GM12878 (cell line): ENCODE measurements around the gene PKHD1. TPM values are rescaled to one million over a fixed set of nuclear protein-coding genes. Genes with fewer than 3 reads are reported as not detected.

Experiments used
- ATAC-seq: fragments of 200-7000 bp; cut with Tn5 transposase; 3 replicates; pipeline ENCODE4 v1.9.1; 2020; ENCODE audit warnings: mild to moderate bottlenecking, moderate library complexity
- BruUV-seq: library from RNA; stranded (reverse); fragments of 400-500 nt; replicated peaks from 2 replicates; lab custom pipeline; 2021; lab: Mats Ljungman, UMichigan
- CTCF ChIA-PET: fragments of 300-600 bp; sonication (Branson Sonifier 250); formaldehyde crosslinking; extraction: SDS; loops from one replicate; lab custom pipeline; 2021; ENCODE audit warnings: inconsistent platforms; lab: Yijun Ruan, JAX
- POLR2A ChIA-PET: fragments of 350-600 bp; formaldehyde crosslinking; extraction: SDS; loops from one replicate; lab custom pipeline; 2021; ENCODE audit warnings: inconsistent platforms; lab: Charles Lee
- RAD21 ChIA-PET: fragments of 300-600 bp; sonication (Branson Sonifier 250); formaldehyde crosslinking; loops from one replicate; lab custom pipeline; 2023; ENCODE audit warnings: antibody characterized with exemption; ENCODE audit not compliant: unreplicated experiment; lab: Charles Lee
- SMC1A ChIA-PET: fragments of 300-600 bp; sonication (Branson Sonifier 250); formaldehyde crosslinking; loops from one replicate; lab custom pipeline; 2023; ENCODE audit not compliant: unreplicated experiment, uncharacterized antibody; lab: Charles Lee
- DNase-seq: peaks from one replicate; pipeline ENCODE4 v3.0.0-alpha.2; 2011; ENCODE audit warnings: low read depth, low spot score
- FAIRE-seq: peaks from 3 replicates; lab custom pipeline; 2011; peaks lifted over from hg19 to GRCh38; lab: Jason Lieb, UNC
- H2AFZ ChIP-seq: 2 replicates; pipeline ENCODE4 v1.6.0; 2011; ENCODE audit warnings: low read depth, low read length, control low read depth; ENCODE audit not compliant: control insufficient read depth
- H3K27ac ChIP-seq: 2 replicates; pipeline ENCODE4 v1.5.1; 2011; ENCODE audit warnings: control low read depth; ENCODE audit not compliant: control insufficient read depth, insufficient read depth
- H3K27me3 ChIP-seq, 2 experiments: replicated peaks in 1 of 2; 2 replicates each; pipeline versions ENCODE4 v1.6.0 to v1.6.1; 2011; ENCODE audit warnings: low read length in 1 of 2; ENCODE audit not compliant: control insufficient read depth in 2 of 2, insufficient read depth in 2 of 2
- H3K36me3 ChIP-seq, 2 experiments: 2 replicates each; pipeline ENCODE4 v1.5.1; 2011; ENCODE audit warnings: low read length in 1 of 2; ENCODE audit not compliant: control insufficient read depth in 2 of 2, insufficient read depth in 2 of 2
- H3K4me1 ChIP-seq: 2 replicates; pipeline ENCODE4 v1.6.1; 2011; ENCODE audit warnings: mild to moderate bottlenecking, low read length, moderate library complexity, mixed read lengths; ENCODE audit not compliant: control insufficient read depth, insufficient read depth
- H3K4me2 ChIP-seq: 2 replicates; pipeline ENCODE4 v1.6.0; 2011; ENCODE audit warnings: control low read depth; ENCODE audit not compliant: control insufficient read depth, insufficient read depth
- H3K4me3 ChIP-seq: fragments of 200-600 bp; sonication (generic); 2 replicates; pipeline ENCODE4 v1.5.1; 2016
- H3K79me2 ChIP-seq: 2 replicates; pipeline ENCODE4 v1.6.0; 2011; ENCODE audit warnings: low read length; ENCODE audit not compliant: control insufficient read depth, insufficient read depth
- H3K9ac ChIP-seq: 2 replicates; pipeline ENCODE4 v1.8.0; 2011; ENCODE audit warnings: low read length, control low read depth, mixed read lengths; ENCODE audit not compliant: control insufficient read depth, insufficient read depth
- H3K9me3 ChIP-seq: replicated peaks from 3 replicates; pipeline ENCODE4 v1.5.1; 2011; ENCODE audit warnings: mild to moderate bottlenecking, low read length; ENCODE audit not compliant: control insufficient read depth, insufficient read depth
- H4K20me1 ChIP-seq: 2 replicates; pipeline ENCODE4 v1.6.0; 2011; ENCODE audit not compliant: control insufficient read depth, insufficient read depth
- BRCA1 ChIP-seq: IDR thresholded peaks from 2 replicates; pipeline ENCODE4 v1.6.1; 2011; ENCODE audit warnings: low read depth, low read length, improper control_type of control experiment
- CREM ChIP-seq: IDR thresholded peaks from 2 replicates; pipeline ENCODE4 v1.6.1; 2014; ENCODE audit warnings: antibody characterized with exemption, low read depth
- ESRRA ChIP-seq: IDR thresholded peaks from 2 replicates; pipeline ENCODE4 v1.6.1; 2012; ENCODE audit warnings: mild to moderate bottlenecking, low read length, improper control_type of control experiment
- IKZF2 ChIP-seq, 2 experiments: fragments of 450-650 bp; IDR thresholded peaks; 2 replicates each; pipeline ENCODE4 v1.6.1; 2017; ENCODE audit warnings: mild to moderate bottlenecking in 2 of 2, moderate library complexity in 2 of 2
- MTA2 ChIP-seq: fragments of 450-650 bp; IDR thresholded peaks from 2 replicates; pipeline ENCODE4 v1.6.1; 2016; ENCODE audit warnings: low read depth, mild to moderate bottlenecking, moderate library complexity
- RAD51 ChIP-seq: fragments of 450-650 bp; IDR thresholded peaks from 2 replicates; pipeline ENCODE4 v1.6.1; 2016; ENCODE audit warnings: moderate library complexity, mild to moderate bottlenecking, inconsistent platforms
- SIX5 ChIP-seq: IDR thresholded peaks from 2 replicates; pipeline ENCODE4 v1.6.1; 2011; ENCODE audit warnings: mild to moderate bottlenecking, low read depth, low read length, moderate library complexity; ENCODE audit not compliant: severe bottlenecking
- SREBF2 ChIP-seq: IDR thresholded peaks from 2 replicates; pipeline ENCODE4 v1.6.1; 2012; ENCODE audit warnings: mild to moderate bottlenecking, low read length
- SRF ChIP-seq, 2 experiments: IDR thresholded peaks; 2 replicates each; pipeline ENCODE4 v1.6.1; 2011; ENCODE audit warnings: low read depth in 2 of 2, low read length in 2 of 2, mild to moderate bottlenecking in 1 of 2, moderate library complexity in 1 of 2
- TARDBP ChIP-seq: IDR thresholded peaks from 2 replicates; pipeline ENCODE4 v1.6.1; 2016; ENCODE audit warnings: borderline replicate concordance
- ZBED1 ChIP-seq: IDR thresholded peaks from 2 replicates; pipeline ENCODE4 v1.6.1; 2016; ENCODE audit warnings: borderline replicate concordance
- WGBS: methylation state at CpG from one replicate; pipeline ENCODE4 v1.1.6; 2016; ENCODE audit warnings: low lambda C conversion rate; ENCODE audit not compliant: insufficient replicate concordance, insufficient coverage; ENCODE audit errors: missing lambda C conversion rate; 5-methylcytosine and 5-hydroxymethylcytosine counted together
- in situ Hi-C: fragments of 300-500 bp; cut with MboI; formaldehyde crosslinking; loops from 9 replicates; pipeline ENCODE4 v1.14.3; 2018; ENCODE audit warnings: mixed read lengths
- intact Hi-C: fragments of 100-400 bp; cut with micrococcal nuclease; formaldehyde crosslinking; loops from one replicate; pipeline ENCODE4 v1.14.2; 2022; ENCODE audit not compliant: unreplicated experiment
- polyA plus RNA-seq, 11 experiments: library from polyadenylated mRNA; depleted of rRNA in 4 of 11; unstranded in 6 of 11; stranded (reverse) in 5 of 11; fragments of >200 nt; fragmentation: Nextera tagmentation in 4 of 11; fragmentation: Illumina TruSeq in 1 of 11; extraction: Ambion mirVana in 4 of 11; extraction: Trizol in 1 of 11; gene quantifications; 1 replicate in 1 of 11; 2 replicates in 10 of 11; pipeline versions ENCODE4 v1.2.1 to v1.2.3, GENCODE V29; 2011 to 2016; ENCODE audit warnings: inconsistent platforms in 2 of 11, missing spikeins in 2 of 11, low read depth in 1 of 11
- total RNA-seq, 4 experiments: library from RNA; depleted of rRNA in 3 of 4; stranded (reverse); fragments of >200 nt in 3 of 4; fragmentation: Illumina TruSeq in 1 of 4; extraction: Trizol in 1 of 4; gene quantifications; 2 replicates each; pipeline versions ENCODE4 v1.2.1 to v1.2.3, GENCODE V29; 2013 to 2021
- TF ChIP-seq, protein P1 (sequence below): fragments of 450-650 bp; formaldehyde crosslinking; IDR thresholded peaks from 2 replicates; pipeline ENCODE4 v1.4.0; 2022; ENCODE audit warnings: mild to moderate bottlenecking, moderate library complexity
- TF ChIP-seq, protein P2 (sequence below): IDR thresholded peaks from 2 replicates; pipeline ENCODE4 v1.6.1; 2012; ENCODE audit warnings: mild to moderate bottlenecking, low read depth, low read length
- TF ChIP-seq, protein P3 (sequence below): IDR thresholded peaks from 2 replicates; pipeline ENCODE4 v1.6.1; 2012; ENCODE audit warnings: low read depth, low read length, improper control_type of control experiment
- TF ChIP-seq, protein P4 (sequence below): fragments of 450-650 bp; IDR thresholded peaks from 2 replicates; pipeline ENCODE4 v1.6.1; 2017; ENCODE audit warnings: borderline replicate concordance

PKHD1 gene
- total and polyA plus RNA-seq, 10 of the 15 experiments (the other 5 are each of a cell fraction or from before 2014, with no cell fraction given), result under 0.01 to 0.90 (median 0.02) TPM; not detected in 1

DNA sequence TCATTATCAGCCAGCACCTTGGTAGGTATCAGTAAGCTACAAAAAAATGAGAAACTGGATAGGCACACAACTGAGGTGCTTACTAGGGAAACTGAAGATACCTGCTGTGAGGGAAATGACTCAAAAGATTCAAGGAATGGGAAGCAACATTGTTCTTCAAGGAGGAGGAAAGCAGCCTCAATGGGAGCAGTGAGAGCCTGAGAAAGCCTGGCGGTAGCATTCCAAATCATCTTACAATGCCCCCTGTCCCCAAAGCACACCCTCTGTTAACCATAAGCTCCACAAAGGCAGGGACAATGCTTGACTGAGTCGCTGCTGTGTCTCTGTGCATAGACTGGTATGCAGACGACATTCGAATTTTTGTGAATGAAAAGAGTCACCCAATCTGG, 10.6 kb downstream of the PKHD1 start (continued):
- TF ChIP-seq BRCA1 (no peak), ZBED1 (no peak), SREBF2 (no peak), IKZF2 (IDR thresholded peaks at IDR 0.05) (no peak)

DNA sequence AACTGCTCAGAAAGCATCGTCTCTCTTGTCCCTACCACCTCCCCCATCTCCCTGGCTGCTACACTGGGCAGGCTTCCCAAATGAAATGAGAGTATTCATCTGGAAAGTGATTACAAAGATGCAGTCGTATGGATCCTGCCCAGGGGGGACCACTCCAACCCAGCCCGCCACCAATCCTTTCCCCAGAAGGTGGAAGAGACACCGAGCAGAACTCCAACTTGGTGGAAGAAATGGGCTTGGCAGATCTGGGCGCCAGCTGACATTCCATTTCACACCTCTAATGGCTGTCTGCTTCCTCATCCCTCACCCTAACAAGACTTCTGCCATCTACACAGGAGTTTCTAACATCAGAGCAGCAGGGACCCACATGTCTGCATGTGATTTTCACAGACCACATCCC, 12.7 kb downstream of the PKHD1 start:
- DNase-seq, result no peak
- 27% methylated on average over 5 of the region's 5 CpGs for WGBS
- Histone ChIP-seq H3K4me1 (no peaks in the 10 kb centered on the region), H3K27me3 (peaks cover 0 to 8% of the 10 kb centered on the region in 2 experiments; a peak in 1 of 4 replicates), H3K4me3 (no peak overlapping the region), H3K9ac (no peak overlapping the region), H2AFZ (no peak overlapping the region), H3K9me3 (no peaks in the 10 kb centered on the region), H3K36me3 (no peaks in the 10 kb centered on the region), H3K4me2 (no peak overlapping the region), H4K20me1 (no peaks in the 10 kb centered on the region), H3K79me2 (no peaks in the 10 kb centered on the region), H3K27ac (no peak overlapping the region)
- FAIRE-seq, result no peak
- POLR2A ChIA-PET, result no interaction called here
- in situ Hi-C loops, result no loop called here
- RAD21 ChIA-PET, result no interaction called here
- intact Hi-C loops, result no loop called here
- CTCF ChIA-PET, result no interaction called here
- no TSS peak for BruUV-seq
- SMC1A ChIA-PET, result no interaction called here
- no peak for ATAC-seq
- TF ChIP-seq SRF (IDR thresholded peaks at IDR 0.05; ENCODE audit: low read depth in 2 of 2, low read length in 2 of 2) (no peak), SIX5 (no peak), ESRRA (no peak), MTA2 (no peak), RAD51 (no peak), CREM (no peak), TARDBP (no peak), ZBED1 (no peak)
- TF ChIP-seq, protein P1, sequence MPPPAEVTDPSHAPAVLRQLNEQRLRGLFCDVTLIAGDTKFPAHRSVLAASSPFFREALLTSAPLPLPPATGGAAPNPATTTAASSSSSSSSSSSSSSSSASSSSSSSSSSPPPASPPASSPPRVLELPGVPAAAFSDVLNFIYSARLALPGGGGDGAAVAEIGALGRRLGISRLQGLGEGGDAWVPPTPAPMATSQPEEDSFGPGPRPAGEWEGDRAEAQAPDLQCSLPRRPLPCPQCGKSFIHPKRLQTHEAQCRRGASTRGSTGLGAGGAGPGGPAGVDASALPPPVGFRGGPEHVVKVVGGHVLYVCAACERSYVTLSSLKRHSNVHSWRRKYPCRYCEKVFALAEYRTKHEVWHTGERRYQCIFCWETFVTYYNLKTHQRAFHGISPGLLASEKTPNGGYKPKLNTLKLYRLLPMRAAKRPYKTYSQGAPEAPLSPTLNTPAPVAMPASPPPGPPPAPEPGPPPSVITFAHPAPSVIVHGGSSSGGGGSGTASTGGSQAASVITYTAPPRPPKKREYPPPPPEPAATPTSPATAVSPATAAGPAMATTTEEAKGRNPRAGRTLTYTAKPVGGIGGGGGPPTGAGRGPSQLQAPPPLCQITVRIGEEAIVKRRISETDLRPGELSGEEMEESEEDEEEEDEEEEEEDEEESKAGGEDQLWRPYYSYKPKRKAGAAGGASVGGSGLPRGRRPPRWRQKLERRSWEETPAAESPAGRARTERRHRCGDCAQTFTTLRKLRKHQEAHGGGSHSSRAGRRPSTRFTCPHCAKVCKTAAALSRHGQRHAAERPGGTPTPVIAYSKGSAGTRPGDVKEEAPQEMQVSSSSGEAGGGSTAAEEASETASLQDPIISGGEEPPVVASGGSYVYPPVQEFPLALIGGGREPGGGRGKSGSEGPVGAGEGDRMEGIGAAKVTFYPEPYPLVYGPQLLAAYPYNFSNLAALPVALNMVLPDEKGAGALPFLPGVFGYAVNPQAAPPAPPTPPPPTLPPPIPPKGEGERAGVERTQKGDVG (CRISPR knock-in tag), result no peak
- TF ChIP-seq, protein P2, sequence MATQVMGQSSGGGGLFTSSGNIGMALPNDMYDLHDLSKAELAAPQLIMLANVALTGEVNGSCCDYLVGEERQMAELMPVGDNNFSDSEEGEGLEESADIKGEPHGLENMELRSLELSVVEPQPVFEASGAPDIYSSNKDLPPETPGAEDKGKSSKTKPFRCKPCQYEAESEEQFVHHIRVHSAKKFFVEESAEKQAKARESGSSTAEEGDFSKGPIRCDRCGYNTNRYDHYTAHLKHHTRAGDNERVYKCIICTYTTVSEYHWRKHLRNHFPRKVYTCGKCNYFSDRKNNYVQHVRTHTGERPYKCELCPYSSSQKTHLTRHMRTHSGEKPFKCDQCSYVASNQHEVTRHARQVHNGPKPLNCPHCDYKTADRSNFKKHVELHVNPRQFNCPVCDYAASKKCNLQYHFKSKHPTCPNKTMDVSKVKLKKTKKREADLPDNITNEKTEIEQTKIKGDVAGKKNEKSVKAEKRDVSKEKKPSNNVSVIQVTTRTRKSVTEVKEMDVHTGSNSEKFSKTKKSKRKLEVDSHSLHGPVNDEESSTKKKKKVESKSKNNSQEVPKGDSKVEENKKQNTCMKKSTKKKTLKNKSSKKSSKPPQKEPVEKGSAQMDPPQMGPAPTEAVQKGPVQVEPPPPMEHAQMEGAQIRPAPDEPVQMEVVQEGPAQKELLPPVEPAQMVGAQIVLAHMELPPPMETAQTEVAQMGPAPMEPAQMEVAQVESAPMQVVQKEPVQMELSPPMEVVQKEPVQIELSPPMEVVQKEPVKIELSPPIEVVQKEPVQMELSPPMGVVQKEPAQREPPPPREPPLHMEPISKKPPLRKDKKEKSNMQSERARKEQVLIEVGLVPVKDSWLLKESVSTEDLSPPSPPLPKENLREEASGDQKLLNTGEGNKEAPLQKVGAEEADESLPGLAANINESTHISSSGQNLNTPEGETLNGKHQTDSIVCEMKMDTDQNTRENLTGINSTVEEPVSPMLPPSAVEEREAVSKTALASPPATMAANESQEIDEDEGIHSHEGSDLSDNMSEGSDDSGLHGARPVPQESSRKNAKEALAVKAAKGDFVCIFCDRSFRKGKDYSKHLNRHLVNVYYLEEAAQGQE, result no peak
- TF ChIP-seq, protein P3, sequence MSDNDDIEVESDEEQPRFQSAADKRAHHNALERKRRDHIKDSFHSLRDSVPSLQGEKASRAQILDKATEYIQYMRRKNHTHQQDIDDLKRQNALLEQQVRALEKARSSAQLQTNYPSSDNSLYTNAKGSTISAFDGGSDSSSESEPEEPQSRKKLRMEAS, result no peak
- TF ChIP-seq, protein P4, sequence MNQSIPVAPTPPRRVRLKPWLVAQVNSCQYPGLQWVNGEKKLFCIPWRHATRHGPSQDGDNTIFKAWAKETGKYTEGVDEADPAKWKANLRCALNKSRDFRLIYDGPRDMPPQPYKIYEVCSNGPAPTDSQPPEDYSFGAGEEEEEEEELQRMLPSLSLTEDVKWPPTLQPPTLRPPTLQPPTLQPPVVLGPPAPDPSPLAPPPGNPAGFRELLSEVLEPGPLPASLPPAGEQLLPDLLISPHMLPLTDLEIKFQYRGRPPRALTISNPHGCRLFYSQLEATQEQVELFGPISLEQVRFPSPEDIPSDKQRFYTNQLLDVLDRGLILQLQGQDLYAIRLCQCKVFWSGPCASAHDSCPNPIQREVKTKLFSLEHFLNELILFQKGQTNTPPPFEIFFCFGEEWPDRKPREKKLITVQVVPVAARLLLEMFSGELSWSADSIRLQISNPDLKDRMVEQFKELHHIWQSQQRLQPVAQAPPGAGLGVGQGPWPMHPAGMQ, result no peak
